ENCODE data around the gene SH2B2.

Gene SH2B2

DNA sequence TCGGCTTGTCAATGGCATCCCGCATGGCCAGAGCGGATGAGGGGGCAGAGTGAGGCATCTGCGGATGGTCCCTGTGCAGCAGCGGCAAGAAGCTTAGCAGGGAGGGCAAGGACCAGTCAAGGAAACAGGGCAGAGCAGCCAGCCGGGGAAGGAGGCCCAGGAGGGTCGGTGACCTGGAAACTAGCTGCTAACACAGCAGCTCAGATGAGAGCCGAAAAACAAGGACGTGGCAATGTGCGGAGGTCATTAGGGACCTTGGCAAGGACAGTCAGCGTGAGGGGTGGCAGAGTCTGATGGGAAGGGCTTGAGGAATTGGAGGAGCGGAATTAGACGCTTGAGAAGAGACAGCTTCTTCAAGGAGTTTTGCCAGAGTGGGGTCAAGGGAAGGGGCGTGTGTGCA, 20.1 kb upstream of the SH2B2 start:
- H3K9ac ChIP-seq (ENCODE audit: low read depth, low read length, poor library complexity) = peak overlapping the region; percentile 64
- peaks cover 1% of the 10 kb centered on the region for H3K79me1 ChIP-seq (ENCODE audit: low read depth, low read length)
- no peak overlapping the region for H3K14ac ChIP-seq (ENCODE audit: low read length)
- peaks cover 1 to 9% of the 10 kb centered on the region in 2 donors for H3K4me1 ChIP-seq (ENCODE audit: control insufficient read depth in 2 of 2, insufficient read depth in 1 of 2, low read depth in 1 of 2, low read length in 2 of 2)
- H3K36me3 ChIP-seq (replicated peaks in 1 of 2; ENCODE audit: control insufficient read depth in 2 of 2, insufficient read depth in 2 of 2, low read length in 2 of 2) = no peaks in the 10 kb centered on the region
- no peak overlapping the region for H2BK12ac ChIP-seq (ENCODE audit: low read length)
- H4K91ac ChIP-seq (ENCODE audit: low read depth, low read length, poor library complexity) = no peak overlapping the region
- H2BK120ac ChIP-seq (ENCODE audit: low read depth, low read length) = no peak overlapping the region
- no CpG with 5 or more reads among the region's 14 CpGs for WGBS, 2 donors (ENCODE audit: extremely low coverage in 2 of 2, insufficient read length in 2 of 2, insufficient replicate concordance in 1 of 2)
- no peak overlapping the region for H3K4ac ChIP-seq (ENCODE audit: low read length)
- H2BK5ac ChIP-seq (ENCODE audit: low read length) = peak overlapping the region; percentile 1
- no peak for DNase-seq (ENCODE audit: low spot score)
- H3K9me3 ChIP-seq (replicated peaks in 1 of 2; ENCODE audit: control insufficient read depth in 2 of 2, insufficient read depth in 1 of 2, low read depth in 1 of 2, low read length in 2 of 2) = no peaks in the 10 kb centered on the region
- H2BK15ac ChIP-seq (ENCODE audit: low read length) = no peak overlapping the region
- H3K23ac ChIP-seq (ENCODE audit: low read depth, low read length, poor library complexity) = peak overlapping the region; percentile 80
- H3K27me3 ChIP-seq (ENCODE audit: control insufficient read depth in 3 of 3, insufficient read depth in 3 of 3, low read depth in 1 of 3, low read length in 3 of 3) = no peaks in the 10 kb centered on the region
- no peak overlapping the region for H2AFZ ChIP-seq (ENCODE audit: low read length)
- H3K27ac ChIP-seq (replicated peaks; ENCODE audit: low read length) = no peak overlapping the region
- H3K18ac ChIP-seq (ENCODE audit: low read length) = peak overlapping the region; percentile 38
- H2AK5ac ChIP-seq (ENCODE audit: low read depth, low read length) = peak overlapping the region; percentile 94
- H3K4me3 ChIP-seq (ENCODE audit: low read length in 2 of 2) = no peak overlapping the region
- H4K8ac ChIP-seq (ENCODE audit: low read depth, low read length) = no peak overlapping the region
- no peak overlapping the region for H3K4me2 ChIP-seq (ENCODE audit: insufficient read depth, low read length, poor library complexity, severe bottlenecking)

DNA sequence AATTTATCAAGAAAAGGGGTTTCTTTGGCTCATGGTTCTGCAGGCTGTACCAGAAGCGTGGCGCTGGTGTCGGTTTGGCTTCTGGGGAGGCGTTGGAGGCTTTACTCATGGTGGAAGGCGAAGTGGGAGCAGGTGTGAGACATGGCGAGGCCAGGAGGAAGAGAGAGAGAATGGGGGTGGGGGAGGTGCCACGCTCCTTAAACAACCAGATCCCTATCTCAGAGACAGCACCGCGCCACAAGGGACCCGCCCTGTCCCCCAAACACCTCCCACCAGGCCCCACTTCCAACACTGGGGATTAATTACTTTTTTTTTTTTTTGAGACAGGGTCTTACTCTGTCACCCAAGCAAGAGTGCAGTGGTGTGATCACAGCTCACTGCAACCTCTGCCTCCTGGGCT, 18.0 kb upstream of the SH2B2 start:
- Histone ChIP-seq H2BK12ac (ENCODE audit: low read length) (no peak overlapping the region), H3K4me1 (ENCODE audit: control insufficient read depth in 2 of 2, insufficient read depth in 1 of 2, low read depth in 1 of 2, low read length in 2 of 2) (peaks cover 0 to 10% of the 10 kb centered on the region in 2 donors), H2AK5ac (ENCODE audit: low read depth, low read length) (no peak overlapping the region), H3K18ac (ENCODE audit: low read length) (peak overlapping the region; percentile 22), H2AFZ (ENCODE audit: low read length) (no peak overlapping the region), H3K79me1 (ENCODE audit: low read depth, low read length) (peaks cover 1% of the 10 kb centered on the region), H4K91ac (ENCODE audit: low read depth, low read length, poor library complexity) (no peak overlapping the region), H3K4me3 (ENCODE audit: low read length in 2 of 2) (no peak overlapping the region), H3K4me2 (ENCODE audit: insufficient read depth, low read length, poor library complexity, severe bottlenecking) (no peak overlapping the region), H3K9ac (ENCODE audit: low read depth, low read length, poor library complexity) (no peak overlapping the region), H3K27ac (replicated peaks; ENCODE audit: low read length) (no peak overlapping the region), H2BK5ac (ENCODE audit: low read length) (no peak overlapping the region), H2BK120ac (ENCODE audit: low read depth, low read length) (no peak overlapping the region), H3K27me3 (ENCODE audit: control insufficient read depth in 3 of 3, insufficient read depth in 3 of 3, low read depth in 1 of 3, low read length in 3 of 3) (no peaks in the 10 kb centered on the region), H3K4ac (ENCODE audit: low read length) (peak overlapping the region; percentile 18), H4K8ac (ENCODE audit: low read depth, low read length) (no peak overlapping the region), H2BK15ac (ENCODE audit: low read length) (no peak overlapping the region), H3K9me3 (replicated peaks in 1 of 2; ENCODE audit: control insufficient read depth in 2 of 2, insufficient read depth in 1 of 2, low read depth in 1 of 2, low read length in 2 of 2) (no peaks in the 10 kb centered on the region), H3K36me3 (replicated peaks in 1 of 2; ENCODE audit: control insufficient read depth in 2 of 2, insufficient read depth in 2 of 2, low read length in 2 of 2) (no peaks in the 10 kb centered on the region), H3K14ac (ENCODE audit: low read length) (no peak overlapping the region), H3K23ac (ENCODE audit: low read depth, low read length, poor library complexity) (peak overlapping the region; percentile 82)
- no CpG with 5 or more reads among the region's 10 CpGs for WGBS, 2 donors (ENCODE audit: extremely low coverage in 2 of 2, insufficient read length in 2 of 2, insufficient replicate concordance in 1 of 2)
- no peak for DNase-seq (ENCODE audit: low spot score)

DNA sequence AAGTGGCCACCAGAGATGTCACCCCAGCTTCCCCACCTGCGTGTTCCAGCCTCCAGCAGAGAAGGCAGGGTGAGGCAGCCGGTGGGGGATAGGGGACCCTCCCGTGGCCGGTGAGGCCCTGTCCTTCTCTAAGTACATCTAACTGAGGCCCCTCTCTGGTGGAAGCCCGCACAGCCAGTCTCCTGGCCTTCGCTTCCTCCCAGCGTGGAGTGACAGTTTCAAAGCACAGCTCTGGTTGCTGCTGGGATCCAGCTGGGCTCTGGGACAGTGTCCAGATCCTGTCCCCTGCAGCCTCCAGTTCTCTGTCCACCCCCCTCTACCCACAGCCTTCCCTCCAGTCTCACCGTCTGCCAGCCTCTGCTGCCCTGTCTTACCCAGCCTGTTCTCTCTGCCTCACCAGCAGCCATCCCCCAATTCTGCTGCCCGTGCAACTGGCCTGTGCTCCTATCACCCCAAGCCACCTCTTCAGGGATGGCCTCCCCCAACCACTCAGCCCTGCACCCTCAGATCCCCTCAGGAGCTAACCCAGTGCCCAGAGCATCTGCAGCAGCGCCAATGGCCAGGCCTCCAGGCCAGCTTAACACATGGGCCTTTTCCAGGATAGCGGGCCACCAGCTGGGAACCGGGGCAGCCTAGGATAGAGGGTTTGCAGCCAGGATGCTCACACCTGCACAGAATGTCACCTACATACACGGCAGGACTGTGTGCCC, 16.3 kb upstream of the SH2B2 start:
- WGBS, 2 donors (ENCODE audit: extremely low coverage in 2 of 2, insufficient read length in 2 of 2, insufficient replicate concordance in 1 of 2) = no CpG with 5 or more reads among the region's 13 CpGs
- Histone ChIP-seq H3K4me3 (ENCODE audit: low read length in 2 of 2) (no peak overlapping the region), H4K8ac (ENCODE audit: low read depth, low read length) (no peak overlapping the region)

DNA sequence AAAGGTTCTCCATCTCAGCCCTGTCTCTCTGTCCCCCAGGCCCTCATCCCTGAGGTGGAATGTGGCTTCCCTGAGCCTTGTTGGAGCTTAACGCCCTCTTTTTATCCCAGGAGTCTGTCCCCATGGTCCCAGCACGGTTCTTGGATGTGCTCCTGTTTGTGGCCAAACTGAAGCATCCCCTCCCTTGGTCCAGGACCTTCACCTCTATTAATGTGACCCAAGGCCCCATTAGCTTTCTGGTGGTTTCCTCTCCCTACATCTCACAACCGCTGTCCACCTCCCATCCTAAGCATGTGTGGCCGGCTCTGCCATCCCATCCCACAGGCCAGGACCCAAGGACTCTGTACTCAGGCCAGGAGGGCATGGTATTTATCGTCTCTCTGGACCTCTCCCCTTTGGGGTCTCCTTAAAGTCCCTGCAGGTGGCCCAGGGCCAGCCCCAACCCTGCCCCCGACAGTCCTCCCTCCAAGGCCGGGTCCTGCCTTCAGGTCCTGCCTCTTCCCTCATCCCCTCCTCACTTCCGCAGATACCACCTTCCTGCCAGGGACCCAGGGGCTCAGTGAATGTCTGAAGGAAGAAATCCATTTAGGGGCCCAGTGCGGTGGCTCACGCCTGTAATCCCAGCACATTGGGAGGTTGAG, 15.4 kb upstream of the SH2B2 start:
- Histone ChIP-seq H3K4ac (ENCODE audit: low read length) (no peak overlapping the region), H3K27me3 (ENCODE audit: control insufficient read depth in 3 of 3, insufficient read depth in 3 of 3, low read depth in 1 of 3, low read length in 3 of 3) (no peaks in the 10 kb centered on the region), H3K4me3 (ENCODE audit: low read length in 2 of 2) (no peak overlapping the region), H3K4me1 (ENCODE audit: control insufficient read depth in 2 of 2, insufficient read depth in 1 of 2, low read depth in 1 of 2, low read length in 2 of 2) (peaks cover 0 to 10% of the 10 kb centered on the region in 2 donors), H3K27ac (replicated peaks; ENCODE audit: low read length) (no peak overlapping the region), H2BK12ac (ENCODE audit: low read length) (no peak overlapping the region), H3K14ac (ENCODE audit: low read length) (no peak overlapping the region), H3K36me3 (replicated peaks in 1 of 2; ENCODE audit: control insufficient read depth in 2 of 2, insufficient read depth in 2 of 2, low read length in 2 of 2) (no peaks in the 10 kb centered on the region), H2BK120ac (ENCODE audit: low read depth, low read length) (no peak overlapping the region), H4K91ac (ENCODE audit: low read depth, low read length, poor library complexity) (no peak overlapping the region), H3K9ac (ENCODE audit: low read depth, low read length, poor library complexity) (peak overlapping the region; percentile 22), H2AFZ (ENCODE audit: low read length) (no peak overlapping the region), H3K18ac (ENCODE audit: low read length) (peak overlapping the region; percentile 15), H3K79me1 (ENCODE audit: low read depth, low read length) (peaks cover 1% of the 10 kb centered on the region), H3K9me3 (replicated peaks in 1 of 2; ENCODE audit: control insufficient read depth in 2 of 2, insufficient read depth in 1 of 2, low read depth in 1 of 2, low read length in 2 of 2) (no peaks in the 10 kb centered on the region), H2AK5ac (ENCODE audit: low read depth, low read length) (peak overlapping the region; percentile 20), H2BK5ac (ENCODE audit: low read length) (peak overlapping the region; percentile 60), H3K23ac (ENCODE audit: low read depth, low read length, poor library complexity) (no peak overlapping the region), H3K4me2 (ENCODE audit: insufficient read depth, low read length, poor library complexity, severe bottlenecking) (no peak overlapping the region), H2BK15ac (ENCODE audit: low read length) (no peak overlapping the region), H4K8ac (ENCODE audit: low read depth, low read length) (no peak overlapping the region)
- no peak for DNase-seq (ENCODE audit: low spot score)
- WGBS, 2 donors (ENCODE audit: extremely low coverage in 2 of 2, insufficient read length in 2 of 2, insufficient replicate concordance in 1 of 2) = no CpG with 5 or more reads among the region's 10 CpGs

More for the DNA sequence above, 16.3 kb upstream of the SH2B2 start:
- Histone ChIP-seq H3K4me2 (ENCODE audit: insufficient read depth, low read length, poor library complexity, severe bottlenecking) (no peak overlapping the region), H3K23ac (ENCODE audit: low read depth, low read length, poor library complexity) (peak overlapping the region; percentile 67), H2AK5ac (ENCODE audit: low read depth, low read length) (peak overlapping the region; percentile 89), H3K27me3 (ENCODE audit: control insufficient read depth in 3 of 3, insufficient read depth in 3 of 3, low read depth in 1 of 3, low read length in 3 of 3) (no peaks in the 10 kb centered on the region), H3K9me3 (replicated peaks in 1 of 2; ENCODE audit: control insufficient read depth in 2 of 2, insufficient read depth in 1 of 2, low read depth in 1 of 2, low read length in 2 of 2) (no peaks in the 10 kb centered on the region), H2BK120ac (ENCODE audit: low read depth, low read length) (peak overlapping the region; percentile 36), H2BK12ac (ENCODE audit: low read length) (peak overlapping the region; percentile 16), H3K18ac (ENCODE audit: low read length) (peak overlapping the region; percentile 63), H4K91ac (ENCODE audit: low read depth, low read length, poor library complexity) (no peak overlapping the region), H3K36me3 (replicated peaks in 1 of 2; ENCODE audit: control insufficient read depth in 2 of 2, insufficient read depth in 2 of 2, low read length in 2 of 2) (no peaks in the 10 kb centered on the region), H3K79me1 (ENCODE audit: low read depth, low read length) (peaks cover 1% of the 10 kb centered on the region), H3K9ac (ENCODE audit: low read depth, low read length, poor library complexity) (peak overlapping the region; percentile 38), H2BK5ac (ENCODE audit: low read length) (peak overlapping the region; percentile 60), H3K14ac (ENCODE audit: low read length) (no peak overlapping the region), H3K4ac (ENCODE audit: low read length) (no peak overlapping the region), H2BK15ac (ENCODE audit: low read length) (peak overlapping the region; percentile 76), H2AFZ (ENCODE audit: low read length) (no peak overlapping the region), H3K4me1 (ENCODE audit: control insufficient read depth in 2 of 2, insufficient read depth in 1 of 2, low read depth in 1 of 2, low read length in 2 of 2) (peaks cover 0 to 10% of the 10 kb centered on the region in 2 donors), H3K27ac (replicated peaks; ENCODE audit: low read length) (no peak overlapping the region)
- DNase-seq (ENCODE audit: low spot score) = no peak

Data from neuronal stem cell (in vitro differentiated cells).